NCI-H2107 treated with DMSO at 0.1 percent for 48 hours (cell line): ENCODE results near the gene GRIK3.
A peak's percentile ranks its signal among the peaks of the same experiment; 100 is the strongest.
"Not testable (repeated sequence)": the region's sequence is repeated elsewhere in the genome, so short reads cannot be mapped to it uniquely, and the experiment has no call there.

Source experiments
- DNase-seq: peaks from one replicate; lab custom pipeline; 2025; ENCODE audit not compliant: unreplicated experiment; lab: John Stamatoyannopoulos, UW

The GRIK3 gene

DNA sequence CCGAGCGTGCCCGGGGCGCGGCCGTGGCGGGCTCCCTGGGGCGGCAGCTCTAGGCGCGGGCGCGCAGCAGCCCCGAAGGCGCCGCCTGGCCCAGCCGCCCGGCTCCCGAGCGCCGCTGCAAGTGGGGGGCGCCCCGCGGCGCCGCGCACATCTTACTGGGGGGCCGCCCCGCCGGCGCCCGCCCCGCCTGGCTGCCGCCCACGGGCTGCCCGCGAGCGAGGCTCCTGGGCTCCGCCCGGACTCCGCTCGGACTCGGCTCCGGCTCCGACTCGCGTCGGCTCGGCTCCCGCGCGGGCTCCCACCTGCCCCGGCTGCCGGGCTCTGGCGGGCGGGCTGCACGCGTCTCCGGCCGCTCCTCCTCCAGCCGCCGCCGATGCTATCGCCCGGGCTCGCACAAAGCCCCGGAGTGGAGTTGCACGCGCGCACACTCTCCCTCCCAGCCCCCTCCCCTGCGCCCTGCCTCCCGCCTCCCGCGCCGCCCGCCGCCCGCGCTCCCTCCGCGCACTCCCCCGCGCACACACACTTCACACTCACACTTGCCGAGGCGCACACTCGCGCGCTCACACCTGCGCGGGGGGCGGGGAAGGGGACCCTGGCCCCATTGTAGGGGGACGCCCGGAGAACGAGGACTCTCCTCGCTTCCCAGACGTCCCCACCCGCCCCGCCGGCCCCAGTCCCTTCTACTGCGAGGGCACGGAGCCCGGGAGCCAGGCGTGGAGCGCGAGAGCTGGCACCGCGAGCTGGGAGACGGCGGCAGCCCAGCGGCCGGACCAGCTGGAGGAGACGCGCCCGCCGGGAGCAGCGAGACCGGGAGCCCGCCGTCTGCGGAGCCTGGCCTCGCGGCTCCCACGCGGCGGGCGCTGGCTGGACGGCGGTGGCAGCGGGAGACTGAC lies at the start of gene GRIK3:
TSS of gene GRIK3 (minus strand) at position 395 of the 893 bp plus-strand sequence. CDS start 407 bp downstream, outside the sequence.
- DNase-seq, result no peak

DNA sequence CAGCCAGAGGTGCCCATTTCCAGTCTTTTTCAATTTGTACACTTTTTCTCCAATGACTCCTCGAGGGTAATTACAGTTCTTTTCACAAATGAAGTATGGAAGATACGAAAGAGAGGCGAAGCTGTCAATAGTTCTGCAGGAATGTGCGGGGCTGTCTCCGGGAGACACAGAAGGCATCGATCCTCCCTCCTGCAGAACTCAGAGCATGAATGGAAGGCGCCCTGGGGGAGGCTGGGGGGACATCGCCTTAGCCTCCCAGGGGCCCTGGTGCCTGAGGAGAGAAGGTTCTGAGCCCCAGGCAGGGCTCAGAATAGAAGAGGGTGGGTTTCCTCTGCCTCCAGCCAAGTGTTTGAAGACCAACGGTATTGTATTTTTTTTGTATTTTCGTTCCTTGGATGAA lies 49.7 kb upstream of the GRIK3 start:
- no peak for DNase-seq

DNA sequence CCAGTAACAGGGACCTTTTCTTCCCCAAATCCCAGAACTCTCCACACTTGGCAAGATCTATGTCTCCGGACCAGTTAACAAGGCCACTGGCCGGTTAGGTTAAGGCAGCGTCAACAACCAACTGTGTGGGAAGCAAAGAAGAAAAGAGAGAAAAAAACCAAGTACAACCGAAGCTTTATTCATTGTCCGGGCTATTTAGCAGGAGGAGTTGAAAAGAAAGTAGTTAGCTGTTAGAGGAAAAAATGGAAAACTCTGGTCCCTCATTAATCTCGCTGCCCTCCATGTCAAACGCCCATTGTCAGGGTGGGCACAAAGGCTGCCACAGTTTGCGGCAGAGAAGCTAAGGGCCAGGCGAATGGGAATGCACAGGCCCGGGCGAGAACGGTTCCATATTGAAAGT lies 49.3 kb upstream of the GRIK3 start:
- DNase-seq, result no peak

DNA sequence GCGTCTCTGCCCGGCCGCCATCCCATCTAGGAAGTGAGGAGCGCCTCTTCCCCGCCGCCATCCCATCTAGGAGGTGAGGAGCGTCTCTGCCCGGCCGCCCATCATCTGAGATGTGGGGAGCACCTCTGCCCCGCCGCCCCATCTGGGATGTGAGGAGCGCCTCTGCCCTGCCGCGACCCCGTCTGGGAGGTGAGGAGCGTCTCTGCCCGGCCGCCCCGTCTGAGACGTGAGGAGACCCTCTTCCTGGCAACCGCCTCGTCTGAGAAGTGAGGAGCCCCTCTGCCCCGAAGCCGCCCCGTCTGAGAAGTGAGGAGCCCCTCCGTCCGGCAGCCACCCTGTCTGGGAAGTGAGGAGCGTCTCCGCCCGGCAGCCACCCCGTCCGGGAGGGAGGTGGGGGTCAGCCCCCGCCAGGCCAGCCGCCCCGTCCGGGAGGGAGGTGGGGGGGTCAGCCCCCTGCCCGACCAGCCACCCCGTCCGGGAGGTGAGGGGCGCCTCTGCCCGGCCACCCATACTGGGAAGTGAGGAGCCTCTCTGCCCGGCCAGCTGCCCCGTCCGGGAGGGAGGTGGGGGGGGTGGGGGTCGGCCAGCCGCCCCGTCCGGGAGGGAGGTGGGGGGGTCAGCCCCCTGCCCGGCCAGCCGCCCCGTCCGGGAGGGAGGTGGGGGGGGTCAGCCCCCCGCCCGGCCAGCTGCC lies 46.1 kb upstream of the GRIK3 start:
- DNase-seq, result not testable (repeated sequence)

DNA sequence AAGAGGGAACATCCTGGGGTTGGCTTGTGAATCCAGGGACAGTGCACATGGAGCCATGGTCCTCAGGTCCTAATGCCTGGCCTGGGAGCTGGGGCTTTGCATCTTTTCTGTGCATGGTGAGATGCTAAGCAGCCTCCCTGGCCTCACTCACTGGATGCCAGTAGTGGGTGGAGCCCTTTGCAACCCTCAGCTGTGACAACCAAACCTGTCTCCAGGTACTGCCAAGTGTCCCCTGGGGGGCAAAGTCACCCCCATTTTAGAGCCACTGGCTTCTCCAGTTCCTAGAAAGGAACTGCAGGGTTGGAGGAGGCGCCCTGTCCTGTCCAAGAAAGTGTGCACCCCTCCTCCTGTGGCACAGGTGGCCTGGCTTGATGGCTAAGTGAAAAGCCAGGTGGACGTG lies 44.6 kb upstream of the GRIK3 start:
- DNase-seq, result no peak

DNA sequence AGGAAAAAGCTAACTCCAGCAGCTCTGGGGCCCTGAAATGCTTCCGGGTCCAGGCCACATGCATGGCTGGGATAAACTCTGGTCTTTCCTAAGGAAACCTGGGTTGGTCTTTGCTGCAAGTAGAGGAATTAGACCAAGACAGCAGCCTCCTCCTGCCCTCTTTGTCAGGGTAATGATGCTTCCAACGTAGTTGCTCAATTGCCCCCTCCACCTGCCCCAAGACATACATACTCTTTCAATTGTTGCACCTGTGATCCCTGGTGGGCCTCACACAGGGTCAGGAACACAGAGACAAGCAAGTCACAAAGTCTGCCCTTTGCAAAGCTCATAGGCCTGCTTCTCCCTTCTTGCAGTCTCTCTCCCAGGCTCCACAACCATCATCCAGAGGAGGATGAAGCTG lies 41.9 kb upstream of the GRIK3 start:
- no peak for DNase-seq

DNA sequence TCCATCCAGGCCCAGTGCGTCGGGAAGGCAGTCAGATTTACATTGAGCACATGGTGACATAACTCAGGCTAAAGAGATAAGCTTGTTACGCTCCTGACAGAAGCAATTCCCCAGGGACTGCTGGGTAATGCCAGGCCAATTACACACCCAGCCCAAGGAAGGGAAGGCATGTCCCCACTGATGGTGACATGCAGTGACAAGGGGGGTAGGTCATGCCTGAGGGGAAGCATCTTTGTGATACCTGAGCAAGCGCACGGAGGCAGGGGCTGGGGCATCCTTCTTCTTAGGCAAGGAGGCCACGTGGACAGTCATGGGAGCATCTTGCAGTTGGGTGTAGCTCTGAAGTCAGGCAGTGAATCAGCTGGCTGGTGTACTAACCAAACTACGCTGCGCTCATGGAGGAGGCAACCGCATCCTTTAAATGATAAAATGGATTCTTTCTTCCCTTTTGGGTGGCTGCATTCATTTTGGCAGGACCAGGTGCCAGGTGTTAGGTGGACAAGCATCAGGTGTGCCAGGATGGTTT lies 39.6 kb upstream of the GRIK3 start:
- DNase-seq, result peak; percentile 95

DNA sequence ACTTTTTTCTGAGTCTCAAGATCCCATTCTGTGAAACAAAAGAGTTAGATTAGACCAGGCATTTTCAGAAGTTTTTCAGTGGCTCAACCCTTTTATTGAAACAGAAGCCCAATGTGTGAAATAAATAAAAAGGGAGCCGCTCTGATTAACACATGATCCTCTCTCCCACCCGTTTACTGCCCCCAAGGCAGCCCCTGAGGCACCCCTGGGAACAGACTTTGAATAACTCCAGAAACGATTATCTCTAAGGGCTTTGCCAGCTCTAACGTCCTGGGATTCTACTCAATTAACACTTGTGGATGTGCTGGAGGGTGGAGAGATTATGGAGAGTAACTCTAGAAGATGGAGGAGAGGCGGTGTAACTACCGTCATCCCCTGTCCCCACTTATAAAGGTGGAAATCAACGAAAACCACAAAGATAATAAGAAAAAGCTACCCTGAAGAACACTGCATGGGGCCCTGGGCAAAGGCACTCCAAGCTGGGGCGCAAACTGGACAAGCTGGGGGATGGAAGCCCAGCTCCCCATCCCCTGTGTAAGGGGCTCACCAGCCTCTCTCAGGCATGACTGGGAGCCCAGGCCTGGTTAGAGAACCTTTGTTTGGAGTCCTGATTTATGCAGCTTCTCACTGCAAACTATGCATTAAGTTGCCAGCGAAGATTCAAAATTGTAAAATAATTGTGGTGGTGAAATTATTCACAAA lies 39.0 kb upstream of the GRIK3 start:
- peak; percentile 65 for DNase-seq

DNA sequence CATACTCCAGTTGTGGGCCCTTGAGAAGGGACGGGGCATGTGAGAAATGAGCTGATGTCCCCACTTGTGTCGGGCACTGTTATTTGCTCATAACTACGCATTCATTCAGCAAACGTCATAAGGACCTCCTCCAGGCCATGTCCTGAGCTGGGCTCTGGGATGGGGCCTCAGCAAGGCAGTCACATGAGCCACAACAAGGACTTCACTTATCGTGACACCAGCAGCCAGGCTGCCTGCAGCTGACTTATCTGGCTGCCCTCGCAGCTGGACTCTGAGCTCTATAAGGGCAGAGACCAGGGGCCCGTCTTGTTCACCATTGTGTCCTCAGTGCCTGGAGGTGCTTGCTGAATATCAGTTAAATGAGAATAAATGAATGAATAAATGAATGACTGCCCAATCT lies 37.5 kb upstream of the GRIK3 start:
- DNase-seq, result no peak

DNA sequence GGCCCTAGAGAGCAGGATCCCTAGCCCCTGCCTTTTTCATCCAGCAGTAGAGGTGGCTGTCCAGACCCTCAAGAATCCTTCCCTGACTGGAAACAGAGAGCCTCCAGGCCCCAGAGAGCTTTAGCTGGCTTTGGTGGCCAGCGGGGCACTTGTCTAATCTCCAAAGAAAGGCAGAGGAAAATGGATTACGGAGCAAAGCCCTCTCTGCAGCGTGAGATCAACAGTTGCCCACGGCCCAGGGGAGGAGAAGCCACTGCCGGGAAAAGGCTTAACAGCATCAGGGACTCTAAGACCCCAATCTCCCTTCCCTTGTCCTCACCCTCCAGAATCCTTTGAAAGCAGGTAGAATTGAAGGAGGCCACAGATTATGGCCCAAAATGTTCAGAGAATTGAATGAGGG lies 35.8 kb upstream of the GRIK3 start:
- DNase-seq, result no peak

DNA sequence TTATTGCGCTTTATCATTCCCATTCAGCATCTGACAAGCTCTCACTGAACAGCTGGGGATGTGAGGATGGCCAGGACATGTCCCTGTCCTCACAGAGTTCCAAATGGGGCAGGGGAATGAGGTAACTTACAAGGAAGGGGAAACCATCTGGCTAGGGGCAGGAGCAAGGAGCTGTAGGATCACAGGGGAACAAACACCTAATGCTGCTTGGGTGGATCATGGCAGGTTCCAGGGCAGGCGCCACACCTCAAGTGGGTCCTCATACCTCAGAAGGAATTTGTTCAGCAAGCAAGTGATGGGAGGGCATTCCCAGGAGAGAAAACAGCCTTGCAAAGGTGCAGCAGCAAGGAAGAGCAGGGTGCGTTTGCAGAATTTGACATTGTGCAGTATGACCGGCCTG lies 35.1 kb upstream of the GRIK3 start:
- DNase-seq, result no peak

DNA sequence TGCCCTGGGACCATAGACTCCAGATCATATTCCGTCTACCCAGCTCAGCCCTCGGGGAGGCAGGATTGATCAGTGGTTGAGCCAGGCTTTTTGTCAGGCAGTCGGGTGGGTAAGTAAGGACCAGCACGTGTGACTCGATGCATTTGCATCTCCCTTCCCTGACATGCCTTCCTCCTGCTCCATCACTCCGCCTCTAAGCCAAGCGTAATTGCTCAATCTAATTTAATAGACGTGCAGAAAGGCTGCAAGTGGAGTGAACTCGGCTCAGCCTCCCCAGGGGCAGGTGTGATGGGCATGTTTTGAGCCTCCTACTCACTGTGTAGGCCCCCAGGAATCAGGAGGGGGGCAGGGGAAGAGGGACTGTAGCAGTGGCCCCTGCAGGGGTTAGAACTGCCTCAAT lies 34.6 kb upstream of the GRIK3 start:
- DNase-seq, result peak; percentile 67

DNA sequence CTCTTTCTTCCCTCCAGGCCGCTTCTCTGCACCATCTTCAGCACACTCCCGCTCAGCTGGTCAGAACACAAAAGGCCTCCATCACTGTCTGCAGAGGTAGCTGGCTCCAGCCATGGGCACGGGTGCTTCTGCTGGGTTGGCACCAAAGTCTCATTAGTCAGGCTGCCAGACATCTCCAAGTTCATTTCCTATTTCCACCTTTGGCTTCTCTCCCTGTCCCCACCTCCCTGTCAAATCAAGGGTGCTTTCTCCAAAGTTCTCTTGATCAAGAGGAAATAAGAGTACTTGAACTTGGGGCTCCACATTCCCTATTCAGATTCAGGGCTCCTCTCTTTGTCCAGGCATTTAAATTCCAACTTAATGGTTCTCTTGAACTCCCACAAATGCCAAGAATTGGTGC lies 33.9 kb upstream of the GRIK3 start:
- DNase-seq, result no peak

DNA sequence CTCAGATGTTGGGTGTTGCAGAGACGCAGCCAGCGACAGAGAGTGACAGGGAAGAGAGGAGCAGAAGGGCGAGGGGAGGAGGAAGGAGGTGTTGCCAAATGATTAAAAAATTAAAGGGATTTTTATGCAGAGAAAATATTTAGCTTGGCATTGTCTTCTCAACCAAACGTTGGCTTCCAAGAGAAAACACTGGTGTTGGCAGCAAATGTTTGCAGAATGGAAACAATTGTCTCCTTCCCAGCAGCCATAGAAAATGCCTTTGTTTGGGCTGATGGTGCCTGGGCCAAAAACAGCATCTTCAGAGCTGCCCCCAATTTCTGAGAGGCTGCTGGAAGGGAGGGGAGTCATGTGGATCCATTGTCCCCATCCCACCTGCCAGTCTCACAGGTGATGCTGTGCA lies 29.7 kb upstream of the GRIK3 start:
- DNase-seq, result peak; percentile 67

DNA sequence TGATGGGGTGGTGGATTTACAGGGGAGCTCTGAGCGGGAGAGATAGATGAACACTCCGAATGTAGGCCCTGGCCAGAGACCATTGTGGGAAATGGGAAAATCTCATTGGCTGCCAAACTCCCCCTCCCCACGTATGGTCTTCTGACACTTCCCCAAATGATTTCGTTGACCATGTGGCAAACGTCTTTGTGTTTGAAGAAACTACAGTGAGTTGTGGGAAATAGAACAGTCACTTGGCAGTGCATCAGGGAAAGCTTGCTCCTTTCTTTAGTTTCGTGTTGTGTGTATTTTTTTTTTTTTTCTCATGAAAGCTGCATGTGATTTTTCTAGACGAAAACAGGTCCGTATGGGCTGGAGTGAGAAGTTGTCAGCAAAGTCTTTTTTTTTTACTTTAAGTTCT lies 25.0 kb upstream of the GRIK3 start:
- DNase-seq, result no peak

DNA sequence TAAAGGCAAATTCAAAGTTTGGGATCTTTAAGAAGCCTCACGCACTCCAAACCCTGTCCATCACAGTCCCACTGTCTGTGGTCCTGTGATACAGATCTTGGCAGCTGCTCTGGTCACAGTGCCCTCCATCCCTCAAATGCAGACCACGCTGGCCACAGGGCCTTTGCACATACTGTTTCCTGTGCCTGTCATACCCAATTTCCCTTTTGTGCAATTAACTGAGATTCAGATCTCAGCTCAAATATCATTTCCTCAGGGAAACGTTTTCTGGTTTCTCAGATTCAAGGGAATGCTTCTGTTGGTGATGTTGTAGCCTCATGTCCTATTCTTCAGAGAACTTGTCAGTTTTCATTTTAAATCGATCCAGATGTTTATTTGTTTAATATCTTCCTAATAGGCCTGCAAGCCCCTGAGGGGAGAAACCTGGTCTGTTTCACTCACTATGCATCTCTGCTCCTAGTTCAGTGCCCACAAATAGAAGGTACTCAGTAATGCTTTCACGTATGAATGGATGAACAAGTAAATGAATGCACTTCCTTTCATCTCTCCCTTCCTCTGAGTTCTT lies 24.2 kb upstream of the GRIK3 start:
- no peak for DNase-seq

DNA sequence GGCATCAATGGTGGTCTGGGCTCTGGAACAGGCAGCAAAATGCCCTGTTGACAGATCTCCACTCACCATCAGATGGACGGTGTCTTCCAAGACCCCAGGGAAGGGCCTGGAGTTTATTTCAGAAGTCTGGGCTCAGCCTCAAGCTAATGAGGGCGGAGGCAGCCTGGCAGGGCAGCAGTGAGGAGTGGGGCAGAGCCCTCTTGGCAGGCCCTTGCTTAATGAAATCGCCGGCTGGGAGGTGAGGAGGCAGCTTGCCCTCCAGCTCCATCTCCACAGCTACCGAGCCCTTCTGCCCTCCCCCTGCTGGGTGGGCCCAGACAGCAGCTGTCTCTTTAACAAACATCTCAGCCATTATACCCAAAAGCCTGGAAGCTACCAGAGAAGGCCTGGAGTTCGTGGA lies 22.0 kb upstream of the GRIK3 start:
- peak; percentile 37 for DNase-seq

DNA sequence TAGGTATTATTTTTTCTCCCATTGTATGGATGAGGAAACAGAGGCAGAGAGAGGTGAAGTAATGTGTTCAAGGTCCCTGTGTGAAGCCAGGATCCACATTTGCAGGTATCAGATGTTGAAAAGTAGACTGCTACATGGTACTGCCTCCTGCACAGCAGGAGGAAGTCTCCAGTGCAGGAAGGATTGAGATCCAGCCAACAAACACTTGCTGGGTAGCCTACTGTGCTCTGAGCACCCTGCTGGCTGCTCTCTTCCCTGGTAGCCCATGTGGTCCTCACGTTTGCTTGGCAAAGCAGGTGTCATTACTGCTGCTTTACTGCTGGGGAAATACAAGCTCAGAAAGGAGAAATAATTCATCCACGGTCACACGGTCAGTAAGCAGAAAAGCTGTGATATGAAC lies 21.3 kb upstream of the GRIK3 start:
- peak; percentile 79 for DNase-seq

DNA sequence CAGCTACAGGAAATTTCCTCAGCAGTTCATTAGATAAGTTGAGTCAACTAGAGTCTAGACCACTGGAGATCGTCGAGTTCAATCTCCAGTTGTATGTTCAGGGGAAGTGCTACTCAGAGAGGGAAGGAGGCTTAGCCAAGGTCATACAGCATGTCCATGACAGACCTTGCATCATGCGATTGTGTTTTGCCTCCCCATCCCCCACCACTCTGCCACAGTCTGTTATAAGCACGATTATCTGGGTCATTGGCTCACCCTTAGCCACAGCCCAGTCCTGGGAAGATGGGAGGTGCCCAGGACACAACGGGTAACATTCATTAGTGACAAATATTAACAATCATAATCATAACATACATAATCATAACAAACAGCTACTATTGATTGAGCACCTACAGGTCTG lies 18.9 kb upstream of the GRIK3 start:
- DNase-seq, result no peak

DNA sequence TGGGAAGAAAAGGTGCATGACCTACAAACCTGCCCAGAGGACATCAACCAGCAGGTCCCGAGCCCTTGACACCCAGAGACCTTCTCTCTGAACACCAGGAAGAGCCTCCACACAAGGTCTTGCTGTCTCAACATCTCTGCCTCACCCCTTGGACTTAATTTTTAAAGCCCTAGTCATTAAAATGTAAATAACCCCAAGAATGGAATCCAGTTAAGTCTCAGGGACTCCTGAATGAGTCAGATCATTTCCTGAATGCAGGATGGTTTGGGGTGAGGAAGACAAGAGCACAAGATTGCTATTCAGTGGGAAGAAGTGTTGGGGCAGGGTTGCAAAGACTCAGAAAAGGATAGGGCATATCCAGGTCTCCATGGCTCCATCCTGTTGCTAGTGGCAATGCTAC lies 17.8 kb upstream of the GRIK3 start:
- DNase-seq, result no peak

DNA sequence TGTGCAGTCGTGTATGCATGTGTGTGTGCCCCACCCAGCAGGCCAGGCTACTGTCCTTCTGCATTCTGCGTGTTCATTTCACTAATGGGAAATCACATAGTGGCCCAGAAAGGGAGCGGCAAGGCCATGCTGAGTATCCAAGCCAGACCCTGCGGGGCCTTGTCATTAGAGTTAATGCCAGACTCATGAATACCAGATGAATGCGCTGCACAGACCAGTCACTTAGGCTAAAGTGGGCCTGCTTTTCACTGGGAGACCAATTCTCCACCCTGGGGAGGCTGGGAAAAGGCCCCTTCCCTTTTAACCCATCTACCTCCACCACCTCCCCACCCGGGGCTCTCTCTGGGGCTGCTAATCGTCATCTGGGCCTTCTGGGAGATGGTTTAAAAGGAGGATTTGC lies 17.0 kb upstream of the GRIK3 start:
- no peak for DNase-seq
